Measurements from ENCODE around the gene C13orf42.

C13orf42 gene

DNA sequence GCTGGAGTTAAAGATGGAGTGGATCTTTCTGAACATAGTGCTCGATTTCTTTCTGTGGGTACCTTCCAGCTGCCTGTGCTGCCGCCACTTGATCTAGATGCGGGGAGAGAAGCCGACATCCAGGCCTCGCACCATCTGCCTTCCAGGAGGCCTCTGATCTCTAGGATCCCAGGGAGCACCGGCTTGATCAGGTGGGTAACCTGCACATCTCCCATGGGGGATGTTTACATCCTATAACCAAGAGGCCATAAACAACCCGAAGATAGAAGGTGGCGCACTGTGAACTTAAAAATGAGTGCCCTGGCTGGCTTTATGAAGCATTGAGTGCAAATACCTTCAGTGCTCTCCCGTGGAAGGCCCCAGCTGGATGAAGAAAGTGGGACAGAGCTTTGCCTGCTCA lies at the start of gene C13orf42:
TSS of gene C13orf42 (minus strand) at position 101 of the 400 bp plus-strand sequence. CDS start at position 36, 65 bp downstream.
- no peak for DNase-seq (ENCODE audit: low read depth)

DNA sequence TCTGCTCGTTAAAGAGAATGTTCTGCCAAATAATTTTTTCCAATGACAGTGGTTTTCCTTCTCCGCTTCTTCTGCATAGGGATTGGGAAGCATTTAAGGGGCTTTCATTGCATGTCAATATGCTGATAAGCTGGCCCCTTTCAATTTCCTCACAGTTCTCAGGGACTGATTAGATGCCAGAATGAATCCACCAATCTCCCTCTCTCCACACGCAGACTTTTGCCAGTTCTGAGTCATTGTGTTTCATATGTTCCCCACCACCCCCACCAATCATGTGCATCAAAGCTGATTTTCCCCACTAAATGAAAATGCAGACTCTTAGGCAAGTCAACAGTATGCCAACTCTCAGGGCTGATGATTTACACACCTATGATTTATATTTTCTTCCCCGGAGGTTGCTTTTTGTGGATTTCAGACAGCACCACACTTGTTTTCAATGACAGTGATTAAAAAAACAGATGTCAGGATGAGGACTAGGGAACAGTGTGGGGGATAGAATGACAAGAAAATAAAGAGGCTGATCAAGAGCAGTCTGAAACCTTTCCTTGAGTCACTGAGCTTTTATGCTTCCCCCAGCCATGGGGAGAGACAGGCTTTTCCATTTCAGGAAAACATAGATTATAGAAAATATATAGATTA lies 47.9 kb upstream of the C13orf42 start:
- DNase-seq (ENCODE audit: low read depth), result no peak

DNA sequence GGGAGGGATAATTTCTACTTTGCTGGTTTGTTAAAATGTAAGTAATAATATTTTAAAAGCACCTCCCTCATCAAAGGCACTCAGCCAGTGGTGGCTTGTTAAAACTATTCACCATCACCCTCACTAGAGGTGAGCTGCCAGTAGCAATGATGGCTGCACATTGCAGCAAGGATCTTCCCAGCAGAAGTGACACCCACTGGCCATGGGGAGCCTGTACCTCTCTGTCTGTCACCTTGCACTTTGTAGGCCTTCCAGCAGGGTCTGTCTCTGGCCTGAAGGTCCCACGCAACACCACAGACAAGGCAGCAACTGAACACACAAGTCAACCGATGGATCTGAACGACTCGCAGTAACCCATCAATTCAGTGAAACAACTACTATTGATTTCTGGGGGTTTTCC lies 47.3 kb upstream of the C13orf42 start:
- no peak for DNase-seq (ENCODE audit: low read depth)

DNA sequence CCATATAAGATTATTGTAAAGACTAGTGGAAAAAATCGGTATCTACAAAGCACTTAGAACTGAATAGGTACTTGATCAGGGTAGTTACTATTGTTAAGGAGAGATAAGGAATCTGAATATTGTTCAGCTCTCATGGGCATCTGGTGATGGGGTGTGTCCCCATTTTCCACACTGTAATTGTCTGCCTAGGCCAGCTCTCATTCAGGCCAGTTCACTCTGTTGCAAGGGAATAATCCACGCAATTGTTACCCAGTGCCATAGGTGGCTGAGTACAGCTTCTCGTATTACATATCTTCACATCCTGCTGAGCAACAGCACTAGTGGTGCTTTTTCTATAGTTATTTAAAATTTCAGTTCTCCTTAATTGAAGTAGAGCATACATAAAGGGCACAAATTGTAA lies 45.6 kb upstream of the C13orf42 start:
- DNase-seq (ENCODE audit: low read depth), result no peak

DNA sequence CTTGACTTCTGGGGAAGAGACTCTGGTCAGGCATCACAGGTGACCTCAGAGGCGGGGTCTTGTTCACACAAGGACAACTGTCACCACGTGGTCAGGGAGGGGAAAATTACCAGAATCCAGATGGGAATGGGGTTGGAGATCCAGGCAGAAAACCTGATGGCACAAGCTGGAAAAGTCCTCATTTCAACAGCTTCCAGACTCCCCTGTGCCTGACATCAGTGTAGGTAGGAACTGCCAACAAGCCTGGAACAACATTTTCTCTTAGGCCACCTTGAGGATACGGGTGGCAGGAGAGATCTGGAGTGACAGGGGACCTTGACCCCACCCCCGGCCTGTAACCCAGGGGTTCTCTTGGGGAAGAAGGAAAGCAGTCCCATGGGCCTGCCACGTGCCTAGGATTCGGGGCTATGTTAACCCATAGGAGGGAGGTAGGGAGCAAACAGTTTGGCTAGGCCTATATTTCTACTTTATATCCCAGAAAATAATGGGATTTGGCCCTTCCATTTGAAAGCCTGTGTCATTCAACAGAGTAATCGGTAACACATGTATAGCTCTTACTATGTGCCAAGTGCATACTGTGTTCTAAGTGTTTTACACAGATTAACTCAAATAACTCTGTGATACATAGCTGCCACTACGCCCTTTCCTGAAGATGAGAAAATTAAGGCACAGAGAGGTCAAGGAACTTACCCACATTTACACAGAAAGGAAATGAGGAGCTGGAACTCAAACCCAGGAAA lies 44.9 kb upstream of the C13orf42 start:
- no peak for DNase-seq (ENCODE audit: low read depth)

DNA sequence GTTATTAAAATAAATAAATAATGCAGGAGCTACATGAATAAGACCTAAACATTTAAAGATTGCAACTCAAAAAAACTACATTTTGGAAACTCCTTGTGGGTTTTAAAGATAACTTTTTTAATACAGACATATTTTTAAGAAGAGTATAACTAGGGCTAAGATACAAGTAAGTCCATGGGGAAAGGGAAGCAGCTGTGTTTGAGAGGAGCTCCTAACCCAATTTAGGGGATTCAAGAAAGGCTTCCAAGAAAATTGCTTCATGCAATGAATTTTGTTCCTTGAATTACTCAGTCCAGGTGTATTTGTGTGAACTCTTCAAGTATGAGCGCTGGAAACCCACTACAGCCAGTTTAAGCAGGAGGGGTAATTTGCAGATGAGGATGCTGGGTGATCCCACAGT lies 44.1 kb upstream of the C13orf42 start:
- DNase-seq (ENCODE audit: low read depth), result no peak

DNA sequence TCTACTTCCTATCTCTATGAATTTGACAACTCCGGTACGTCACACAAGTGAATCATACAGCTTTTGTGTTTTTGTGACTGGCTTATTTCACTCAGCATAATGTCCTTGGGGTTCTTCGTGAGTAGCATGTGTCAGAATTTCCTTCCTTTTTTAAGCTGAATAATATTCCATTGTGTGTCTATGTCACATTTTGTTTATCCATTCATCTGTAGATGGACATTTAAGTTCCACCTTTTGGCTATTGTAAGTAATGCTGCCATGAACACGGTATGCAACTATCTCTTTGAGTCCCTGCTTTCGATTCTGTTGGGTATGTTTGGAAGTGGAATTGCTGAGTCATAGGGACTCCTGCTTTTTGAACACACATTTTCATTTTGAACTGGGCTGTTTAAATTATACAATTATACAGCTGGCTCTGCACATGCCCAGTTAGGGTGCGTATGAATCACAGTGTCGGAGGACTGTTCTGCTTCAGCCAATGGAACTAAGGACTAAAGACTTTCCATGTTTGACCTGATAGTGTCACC lies 43.0 kb upstream of the C13orf42 start:
- DNase-seq (ENCODE audit: low read depth), result peak; percentile 6

DNA sequence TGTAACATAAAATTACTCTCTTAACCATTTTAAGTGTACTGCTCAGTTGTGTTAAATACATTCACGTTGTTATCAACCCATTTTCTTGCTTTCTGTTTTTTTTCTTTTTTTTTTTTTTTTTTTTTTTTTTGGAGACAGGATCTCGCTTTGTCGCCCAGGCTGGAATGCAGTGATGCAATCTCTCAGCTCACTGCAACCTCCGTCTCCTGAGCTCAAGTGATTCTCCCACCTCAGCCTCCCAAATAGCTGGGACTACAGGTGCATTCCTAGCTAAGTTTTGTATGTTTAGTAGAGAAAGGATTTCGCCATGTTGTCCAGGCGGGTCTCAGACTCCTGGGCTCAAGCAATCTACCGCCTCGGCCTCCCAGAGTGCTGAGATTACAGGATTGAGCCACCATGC lies 42.5 kb upstream of the C13orf42 start:
- no peak for DNase-seq (ENCODE audit: low read depth)

DNA sequence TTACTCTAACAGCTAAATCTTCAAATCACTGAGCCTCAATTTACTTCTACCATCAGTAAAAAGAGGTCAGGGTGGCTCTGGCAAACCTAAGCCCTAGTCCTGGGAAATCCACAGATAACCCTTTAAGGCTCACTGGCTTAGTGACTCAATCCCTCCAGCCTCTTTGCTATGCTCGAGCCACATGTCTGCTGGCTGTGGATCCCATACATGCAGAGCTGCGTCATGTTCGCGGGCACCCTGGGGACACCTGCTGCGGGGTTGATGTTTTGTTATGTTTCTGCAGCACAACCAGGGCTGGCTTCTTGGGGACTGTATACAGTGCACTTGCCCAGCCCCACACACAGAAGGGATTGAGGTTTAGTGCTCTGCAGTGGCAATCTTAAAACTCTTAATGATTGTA lies 41.6 kb upstream of the C13orf42 start:
- DNase-seq (ENCODE audit: low read depth), result no peak

DNA sequence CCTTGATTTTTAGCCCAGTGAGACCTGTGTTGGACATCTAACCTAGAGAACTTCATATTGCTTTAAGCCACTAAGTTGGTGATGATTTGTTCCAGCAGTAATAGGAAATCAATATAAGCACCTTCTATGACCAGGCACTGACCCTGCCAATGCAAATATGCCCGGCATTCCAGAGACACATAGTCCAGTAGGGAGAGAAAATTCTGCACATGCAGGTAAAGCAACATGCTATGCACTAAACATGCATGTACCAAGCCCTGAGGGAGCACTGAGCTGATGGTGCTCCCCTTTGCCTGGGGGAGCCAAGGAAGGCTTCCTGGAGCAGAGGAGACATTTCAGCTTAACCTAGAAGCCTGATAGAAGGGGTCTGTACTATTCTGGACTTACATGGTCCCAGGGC lies 40.4 kb upstream of the C13orf42 start:
- DNase-seq (ENCODE audit: low read depth), result no peak

DNA sequence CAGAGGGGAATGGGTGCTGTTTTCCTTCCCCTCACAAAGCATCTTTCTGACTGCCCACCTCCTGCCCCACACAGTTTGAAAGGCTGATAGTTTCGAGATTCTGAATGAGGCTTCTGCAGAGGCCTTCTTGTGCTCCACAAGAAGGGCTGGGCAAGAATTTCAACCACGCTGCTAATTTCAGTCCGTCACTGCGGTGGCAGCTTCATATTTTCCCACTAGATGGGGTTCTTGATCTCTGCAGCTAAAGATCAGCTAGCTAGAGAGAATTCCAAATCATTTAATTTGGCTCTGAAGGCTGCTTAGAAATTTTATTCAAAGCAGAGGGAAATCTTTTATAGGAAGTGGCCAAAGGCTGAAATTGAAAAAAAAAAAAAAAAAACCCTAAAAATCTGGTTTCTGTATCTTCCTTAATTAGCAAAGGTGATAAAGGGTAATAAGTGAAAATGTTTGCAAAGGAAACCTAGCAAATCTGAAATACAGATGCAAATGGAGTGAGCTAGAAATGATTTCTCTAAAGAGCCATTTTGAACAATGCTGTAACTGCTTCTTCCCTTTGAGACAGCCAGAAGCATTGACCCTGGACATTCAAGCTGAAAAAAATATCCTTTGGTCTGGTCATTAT lies 38.0 kb upstream of the C13orf42 start:
- DNase-seq (ENCODE audit: low read depth), result peak; percentile 53

DNA sequence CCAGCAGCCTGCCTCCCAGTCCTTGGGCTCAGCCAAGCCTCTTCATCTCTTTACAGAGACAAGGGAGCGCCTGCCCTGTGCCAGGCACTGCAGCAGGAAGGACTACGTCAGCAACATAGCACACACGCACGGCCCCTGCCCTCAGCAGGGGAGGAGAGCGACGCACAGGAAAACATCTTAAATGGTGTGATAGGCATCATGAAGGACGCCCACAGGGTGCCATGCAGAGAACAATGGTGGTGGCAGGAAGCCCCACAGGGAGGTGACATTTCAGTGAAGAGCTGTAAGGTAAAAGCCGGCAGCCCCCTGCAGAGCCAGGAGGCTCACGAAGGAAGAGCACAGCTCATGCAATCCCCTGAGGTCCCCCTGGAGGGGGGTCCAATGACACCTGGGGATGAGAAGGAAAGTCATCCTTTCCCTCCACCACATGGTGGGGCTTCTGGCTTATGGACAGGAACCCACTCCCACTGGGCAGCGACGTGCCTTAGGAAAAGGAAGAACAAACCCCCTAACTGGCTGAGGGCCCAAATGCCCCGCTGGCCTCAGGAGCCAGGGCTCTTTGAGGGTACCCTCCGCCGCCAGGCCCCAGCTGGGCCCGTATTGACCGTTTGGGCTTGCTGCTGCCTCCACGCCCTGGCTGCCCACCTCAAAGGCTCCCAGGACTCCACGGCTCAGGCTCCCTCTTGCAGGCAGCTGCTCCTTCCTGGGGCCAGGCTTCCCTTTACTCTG lies 37.3 kb upstream of the C13orf42 start:
- DNase-seq (ENCODE audit: low read depth), result no peak

DNA sequence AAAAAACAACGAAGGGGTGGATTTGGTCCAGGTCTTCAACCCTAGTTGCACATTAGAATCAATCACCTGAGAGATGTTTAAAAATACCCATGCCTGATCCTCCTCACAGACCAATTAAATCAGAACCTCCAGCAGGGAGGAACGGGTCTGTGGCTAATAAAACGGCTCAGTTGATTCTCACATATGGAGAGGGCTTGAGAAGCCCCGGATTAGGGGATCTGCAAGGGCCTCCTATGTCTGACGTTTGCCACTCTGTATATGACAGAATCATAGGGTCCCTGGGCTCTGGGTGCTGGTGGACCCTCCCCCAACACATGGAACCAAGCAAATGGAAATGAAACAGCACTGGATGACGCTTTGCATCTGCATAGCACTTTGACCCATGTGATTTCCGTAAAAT lies 36.7 kb upstream of the C13orf42 start:
- DNase-seq (ENCODE audit: low read depth), result no peak

DNA sequence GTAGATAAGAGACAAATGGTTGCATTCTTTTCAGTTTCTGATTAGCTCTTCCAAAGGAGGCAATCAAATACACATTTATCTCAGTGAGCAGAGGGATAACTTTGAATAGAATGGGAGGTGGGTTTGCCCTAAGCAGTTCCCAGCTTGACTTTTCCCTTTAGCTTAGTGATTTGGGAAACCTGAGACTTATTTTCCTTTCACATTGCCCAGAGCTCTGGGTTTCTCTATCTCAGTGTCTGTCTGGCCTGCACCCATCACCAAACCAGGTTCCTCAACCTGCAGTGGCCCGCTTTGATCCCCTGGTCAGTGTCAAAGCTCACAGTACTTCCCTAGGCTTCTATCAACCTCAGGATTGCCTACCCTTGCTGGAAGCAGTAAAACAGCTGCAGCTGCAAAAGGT lies 35.6 kb upstream of the C13orf42 start:
- DNase-seq (ENCODE audit: low read depth), result no peak

DNA sequence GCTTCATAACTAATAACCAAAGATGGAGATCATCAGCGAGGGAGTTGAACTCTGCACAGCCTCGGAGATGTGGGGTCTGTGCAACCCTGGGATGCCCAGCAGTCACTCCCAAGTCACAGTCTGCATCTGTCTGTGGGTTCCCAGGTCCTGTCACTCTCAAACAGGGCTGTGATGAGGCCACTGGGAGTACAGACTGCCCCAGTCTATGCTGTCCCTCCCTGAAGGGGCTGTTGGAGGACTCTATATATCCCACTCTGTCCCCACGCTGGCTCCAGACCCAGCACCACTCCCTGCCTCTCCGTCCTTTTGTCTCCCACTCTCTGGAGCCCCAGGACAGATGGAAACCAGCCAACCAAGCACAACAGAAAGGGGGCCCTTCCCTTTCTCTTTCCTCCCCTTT lies 26.2 kb upstream of the C13orf42 start:
- no peak for DNase-seq (ENCODE audit: low read depth)

DNA sequence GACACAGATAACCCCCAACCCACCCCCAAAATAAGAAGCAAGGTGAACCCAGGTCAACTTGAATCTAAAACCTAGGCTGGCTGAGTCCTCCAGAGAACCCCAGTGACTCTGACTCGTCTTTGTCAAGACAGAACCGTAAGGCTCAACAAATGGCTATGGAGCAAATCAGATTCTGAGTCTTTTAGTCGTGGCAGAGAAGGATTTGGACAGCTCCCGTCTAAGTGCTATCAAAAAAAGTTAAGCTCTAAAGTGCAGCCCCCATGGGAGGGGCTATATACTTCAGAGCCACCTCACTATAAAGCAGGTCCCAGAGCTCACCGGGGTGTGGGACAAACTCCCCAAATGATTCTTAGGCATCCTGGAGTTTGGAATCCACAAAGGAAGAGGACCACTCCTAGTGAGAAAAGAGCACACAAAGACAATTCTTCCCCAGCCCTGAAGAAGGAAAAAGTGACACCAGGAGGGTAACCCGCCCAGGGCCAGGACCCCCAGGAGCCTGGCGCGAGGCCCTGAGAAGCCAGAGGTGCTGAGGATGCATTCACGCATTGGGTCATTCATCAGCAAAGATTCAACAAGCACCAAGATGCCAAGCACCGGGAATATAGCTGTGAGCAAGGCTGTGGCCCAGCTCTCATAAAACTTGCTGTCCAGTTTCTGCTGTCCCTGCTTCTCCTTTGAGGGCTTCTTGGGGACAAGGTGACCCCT lies 25.4 kb upstream of the C13orf42 start:
- DNase-seq (ENCODE audit: low read depth), result no peak

DNA sequence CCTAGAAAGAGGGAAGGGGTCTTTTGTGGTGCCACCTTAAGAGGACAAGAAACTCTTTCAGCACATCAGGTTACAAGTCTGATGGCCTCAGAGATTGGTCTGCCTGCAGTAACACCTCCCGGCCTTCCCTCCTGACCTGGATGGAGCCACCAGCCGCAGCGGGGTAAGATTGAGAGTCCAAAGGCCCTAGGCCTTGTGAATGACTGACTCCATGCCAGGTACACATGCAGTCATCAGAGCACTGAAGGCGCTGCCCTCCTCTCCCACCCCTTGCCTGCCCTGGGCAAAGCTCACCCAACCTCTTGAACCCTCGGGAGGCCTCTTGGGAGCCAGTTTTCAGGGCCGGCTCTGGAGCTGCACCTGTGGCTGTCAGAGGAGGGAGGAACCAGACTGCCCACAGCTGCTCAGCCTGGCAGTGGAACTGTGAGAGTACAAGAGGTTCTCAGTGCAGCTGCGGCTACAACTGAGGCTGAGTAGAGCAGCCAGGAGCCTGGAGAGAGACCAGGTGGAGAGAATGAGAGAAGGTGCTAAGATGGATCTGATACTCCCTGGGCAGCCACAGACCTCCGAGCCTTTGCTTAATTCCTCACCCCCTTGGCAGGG lies 23.8 kb upstream of the C13orf42 start:
- DNase-seq (ENCODE audit: low read depth), result no peak

DNA sequence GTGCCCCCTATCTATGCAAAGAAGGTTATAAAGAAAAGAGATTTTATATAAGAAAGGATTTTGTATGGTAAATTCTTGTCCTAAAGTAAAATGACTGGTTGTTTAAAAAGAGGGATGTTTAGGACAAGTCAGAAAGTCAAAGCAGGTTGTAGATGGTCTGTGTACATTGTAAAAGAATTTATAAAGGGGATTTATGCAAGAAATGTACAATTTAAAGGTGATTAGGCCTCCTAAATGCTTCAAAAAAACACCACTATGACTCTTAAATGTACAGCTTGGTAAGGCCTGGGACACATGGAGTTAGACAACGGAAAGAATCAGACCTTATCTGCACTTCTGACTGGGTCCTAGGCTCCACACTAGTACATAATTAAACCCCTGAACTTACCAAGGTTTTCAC lies 19.3 kb upstream of the C13orf42 start:
- no peak for DNase-seq (ENCODE audit: low read depth)

DNA sequence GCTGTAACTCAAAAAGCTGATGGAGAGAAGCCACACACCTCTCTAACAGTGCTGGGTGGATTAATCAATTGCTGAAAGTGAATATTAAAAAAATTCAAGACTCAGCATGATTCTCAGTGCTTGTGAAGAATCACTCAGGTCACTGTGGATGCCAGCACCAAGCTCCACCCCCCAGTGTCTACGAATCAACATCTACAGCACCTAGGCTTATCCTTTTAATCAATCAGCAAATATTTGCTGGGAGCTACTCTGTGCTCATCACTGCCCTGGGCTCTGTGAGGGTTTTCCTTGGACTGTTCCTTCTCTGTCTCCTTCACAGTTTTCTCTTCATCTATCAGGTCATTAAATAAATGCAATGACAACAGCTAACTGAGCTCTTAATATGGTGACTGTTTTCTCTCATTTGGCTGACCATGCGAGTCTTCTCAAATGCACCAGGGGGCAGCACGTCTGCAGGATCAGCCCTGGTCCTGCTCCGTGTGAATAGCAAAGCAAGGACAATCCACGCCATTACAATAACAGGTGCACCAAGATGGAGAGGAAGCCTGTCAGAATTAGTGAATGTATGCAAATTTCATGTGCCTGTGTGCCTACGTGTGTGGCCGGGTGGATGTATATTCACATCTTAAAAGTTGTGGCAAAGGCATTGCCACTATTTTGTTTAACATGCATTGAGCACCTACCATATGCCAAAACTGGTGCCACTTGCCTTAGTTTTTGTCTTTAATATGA lies 14.6 kb upstream of the C13orf42 start:
- DNase-seq (ENCODE audit: low read depth), result peak; percentile 62

DNA sequence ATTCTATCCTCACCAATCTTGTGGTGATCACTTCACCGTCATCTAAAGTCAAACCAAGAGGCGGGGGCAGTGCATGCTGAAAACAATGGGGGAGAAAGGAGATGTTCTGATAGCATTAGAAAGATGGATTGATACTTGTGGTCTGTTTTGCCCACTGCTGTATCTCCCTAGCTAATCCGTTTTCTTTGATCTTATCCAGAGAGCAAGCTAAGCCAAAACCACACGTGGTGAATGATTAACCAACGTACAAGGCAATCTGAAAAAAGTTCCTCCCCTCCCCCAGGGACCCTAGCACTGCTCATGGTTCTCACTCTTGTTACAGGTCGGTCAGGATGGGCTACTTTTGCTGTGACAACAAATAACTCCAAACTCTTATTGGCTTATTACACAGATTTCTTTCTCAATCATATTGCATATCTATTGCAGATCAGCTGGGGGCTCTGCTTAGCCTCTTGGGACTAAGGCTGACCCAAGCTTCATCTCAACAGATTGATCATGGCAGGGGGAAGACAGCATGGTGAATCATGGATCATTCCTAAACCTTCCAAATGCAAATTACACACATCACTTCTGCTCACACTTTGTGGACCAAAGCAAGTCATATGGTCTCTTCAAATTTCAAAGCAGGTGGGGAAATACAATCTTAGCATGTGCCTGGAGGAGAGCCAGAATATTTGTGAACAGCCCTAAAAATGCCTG lies 11.9 kb upstream of the C13orf42 start:
- no peak for DNase-seq (ENCODE audit: low read depth)

All from ELR (cell line).